Transverse colon (tissue), 3 donors: Measurements from ENCODE around the gene CCDC142.

Source experiments
- CTCF ChIP-seq, 5 experiments: fragments of 200-600 bp in 3 of 5; fragments of 450-650 bp in 2 of 5; sonication (generic) in 3 of 5; IDR thresholded peaks; 1 replicate in 2 of 5; 2 replicates in 3 of 5; pipeline ENCODE4 v1.5.1; 2016 to 2017; ENCODE audit warnings: antibody characterized with exemption in 5 of 5, inconsistent platforms in 3 of 5, mild to moderate bottlenecking in 2 of 5, moderate library complexity in 1 of 5
- POLR2A ChIP-seq: fragments of 450-650 bp; IDR thresholded peaks from one replicate; pipeline ENCODE4 v1.6.1; 2016; ENCODE audit warnings: antibody characterized with exemption, mild to moderate bottlenecking, moderate library complexity

- TF ChIP-seq CTCF (IDR thresholded peaks at IDR 0.05) (no peak), POLR2A (no peak)
These were observed 16.6 kb upstream of the CCDC142 start, which contains the start of gene LBX2 for GRCh38 chr2:74499267-74499939.
